ENCODE results near the gene MAGI3. TPM values are rescaled to one million over a fixed set of nuclear protein-coding genes. Genes with fewer than 3 reads are reported as not detected.

The MAGI3 gene
- polyA plus RNA-seq, 1 donor from 2014 or later = 10.8 TPM

GRCh38 chr1:113490384-113490783 is 100.1 kb downstream of the MAGI3 start:
- no peaks in the 10 kb centered on the region for H4K20me1 ChIP-seq (ENCODE audit: insufficient read depth)
- H3K4me2 ChIP-seq (ENCODE audit: low read length) = no peak overlapping the region
- no peak overlapping the region for H3K27ac ChIP-seq (ENCODE audit: low read length)
- H3F3A ChIP-seq (ENCODE audit: insufficient read depth, low read length, poor library complexity, severe bottlenecking) = no peaks in the 10 kb centered on the region
- H3K4me3 ChIP-seq (ENCODE audit: low read length) = no peak overlapping the region
- H3K27me3 ChIP-seq (ENCODE audit: insufficient read depth, low read depth, low read length) = no peaks in the 10 kb centered on the region
- H3K9ac ChIP-seq (ENCODE audit: low read length) = no peak overlapping the region
- H3K36me3 ChIP-seq (ENCODE audit: insufficient read depth, low read length) = no peaks in the 10 kb centered on the region
- H3K9me3 ChIP-seq (ENCODE audit: low read length) = peaks cover 6% of the 10 kb centered on the region
- no peak overlapping the region for H2AFZ ChIP-seq (ENCODE audit: low read depth, low read length)
- peaks cover 4% of the 10 kb centered on the region for H3K79me2 ChIP-seq (replicated peaks; ENCODE audit: insufficient read depth, low read length)
- TF ChIP-seq TAF1 (IDR thresholded peaks at IDR 0.05; ENCODE audit: low read depth) (no peak), RAD21 (conservative IDR thresholded peaks at IDR 0.05) (no peak), REST (IDR thresholded peaks at IDR 0.05; ENCODE audit: borderline replicate concordance) (no peak), POLR2AphosphoS5 (IDR thresholded peaks at IDR 0.05) (no peak), MXI1 (conservative IDR thresholded peaks at IDR 0.05; ENCODE audit: poor library complexity, severe bottlenecking) (no peak), CTCF (IDR thresholded peaks at IDR 0.05; ENCODE audit: poor library complexity, severe bottlenecking) (no peak), EZH2 (IDR thresholded peaks at IDR 0.05; ENCODE audit: borderline replicate concordance, insufficient read depth, low read length, poor library complexity, severe bottlenecking) (no peak)
- no peaks in the 10 kb centered on the region for H3K9me2 ChIP-seq (ENCODE audit: insufficient read depth, low read length)

- Histone ChIP-seq H3K79me2 (replicated peaks; ENCODE audit: insufficient read depth, low read length) (no peaks in the 10 kb centered on the region), H3F3A (ENCODE audit: insufficient read depth, low read length, poor library complexity, severe bottlenecking) (no peaks in the 10 kb centered on the region), H3K9ac (ENCODE audit: low read length) (no peak overlapping the region), H3K27ac (ENCODE audit: low read length) (no peak overlapping the region), H3K27me3 (ENCODE audit: insufficient read depth, low read depth, low read length) (no peaks in the 10 kb centered on the region), H3K4me2 (ENCODE audit: low read length) (no peak overlapping the region), H3K9me2 (ENCODE audit: insufficient read depth, low read length) (no peaks in the 10 kb centered on the region), H2AFZ (ENCODE audit: low read depth, low read length) (no peak overlapping the region), H3K9me3 (ENCODE audit: low read length) (peaks cover 5% of the 10 kb centered on the region), H3K36me3 (ENCODE audit: insufficient read depth, low read length) (no peaks in the 10 kb centered on the region), H3K4me3 (ENCODE audit: low read length) (no peak overlapping the region), H4K20me1 (ENCODE audit: insufficient read depth) (no peaks in the 10 kb centered on the region)
- no peak for TF ChIP-seq RAD21 (conservative IDR thresholded peaks at IDR 0.05)
Measured at GRCh38 chr1:113493533-113493932, 103.2 kb downstream of the MAGI3 start.

- Histone ChIP-seq H3K9me3 (ENCODE audit: low read length) (no peaks in the 10 kb centered on the region), H3K4me3 (ENCODE audit: low read length) (no peak overlapping the region), H3K9me2 (ENCODE audit: insufficient read depth, low read length) (no peaks in the 10 kb centered on the region), H3K9ac (ENCODE audit: low read length) (no peak overlapping the region), H3K36me3 (ENCODE audit: insufficient read depth, low read length) (no peaks in the 10 kb centered on the region), H3K4me2 (ENCODE audit: low read length) (no peak overlapping the region), H3F3A (ENCODE audit: insufficient read depth, low read length, poor library complexity, severe bottlenecking) (no peaks in the 10 kb centered on the region), H3K27ac (ENCODE audit: low read length) (no peak overlapping the region), H4K20me1 (ENCODE audit: insufficient read depth) (no peaks in the 10 kb centered on the region), H2AFZ (ENCODE audit: low read depth, low read length) (no peak overlapping the region), H3K27me3 (ENCODE audit: insufficient read depth, low read depth, low read length) (no peaks in the 10 kb centered on the region), H3K79me2 (replicated peaks; ENCODE audit: insufficient read depth, low read length) (peaks cover 4% of the 10 kb centered on the region)
- TF ChIP-seq SMC3 (conservative IDR thresholded peaks at IDR 0.05; ENCODE audit: poor library complexity) (no peak), RAD21 (conservative IDR thresholded peaks at IDR 0.05) (no peak), POLR2AphosphoS5 (IDR thresholded peaks at IDR 0.05) (no peak), EZH2 (IDR thresholded peaks at IDR 0.05; ENCODE audit: borderline replicate concordance, insufficient read depth, low read length, poor library complexity, severe bottlenecking) (no peak), CTCF (IDR thresholded peaks at IDR 0.05; ENCODE audit: poor library complexity, severe bottlenecking) (no peak), MXI1 (conservative IDR thresholded peaks at IDR 0.05; ENCODE audit: poor library complexity, severe bottlenecking) (no peak), REST (IDR thresholded peaks at IDR 0.05; ENCODE audit: borderline replicate concordance) (no peak), TAF1 (IDR thresholded peaks at IDR 0.05; ENCODE audit: low read depth) (no peak), EP300 (conservative IDR thresholded peaks at IDR 0.05; ENCODE audit: poor library complexity, severe bottlenecking) (no peak)
Measured at GRCh38 chr1:113505357-113505756, 115.0 kb downstream of the MAGI3 start.

All from neural cell (in vitro differentiated cells).